ENCODE measurements around the gene MEGF8.

GRCh38 chr19:42317535-42317934 lies 7.9 kb upstream of the MEGF8 start:
- no peak for TF ChIP-seq TAF1 (IDR thresholded peaks at IDR 0.05; ENCODE audit: low read depth)
- no peak for TF ChIP-seq EP300 (IDR thresholded peaks at IDR 0.05; ENCODE audit: borderline replicate concordance)
- no peak for TF ChIP-seq CEBPB (IDR thresholded peaks at IDR 0.05)
- no peak for TF ChIP-seq FOXM1 (IDR thresholded peaks at IDR 0.05; ENCODE audit: borderline replicate concordance, low read depth)
- no peak for TF ChIP-seq RAD21 (IDR thresholded peaks at IDR 0.05; ENCODE audit: low read depth)
- no peak for TF ChIP-seq MAX (IDR thresholded peaks at IDR 0.05)
- no peak for TF ChIP-seq REST (IDR thresholded peaks at IDR 0.05; ENCODE audit: low read depth)

Data from Ishikawa (cell line).